Chondrocyte (in vitro differentiated cells): ENCODE data around the gene KRTAP5-11. TPM values are rescaled to one million over a fixed set of nuclear protein-coding genes. Genes with fewer than 3 reads are reported as not detected.

Experiments
- total RNA-seq: library from RNA; stranded (reverse); gene quantifications from 3 replicates; pipeline ENCODE4 v1.2.1, GENCODE V29; 2021

The KRTAP5-11 gene
- total RNA-seq, 1 donor from 2014 or later, result not detected

Other genes with a start within 250 kb of the KRTAP5-11 start
- 44.4 to 58.7 TPM (median 57.5 TPM) in 3 replicates for gene DHCR7, start 134.5 kb downstream of the KRTAP5-11 start, total RNA-seq
- 38.8 to 47.5 TPM (median 41.4 TPM) in 3 replicates for gene NADSYN1, start 129.7 kb downstream of the KRTAP5-11 start, total RNA-seq
- gene KRTAP5-7, start 55.6 kb downstream of the KRTAP5-11 start, total RNA-seq, result not detected in 3 replicates
- not detected in 3 replicates for gene KRTAP5-8, start 44.9 kb downstream of the KRTAP5-11 start, total RNA-seq
- gene KRTAP5-9, start 34.5 kb downstream of the KRTAP5-11 start, total RNA-seq, result 0.20 to 0.36 TPM in 2 of 3 replicates, not detected in the other
- gene KRTAP5-10, start 17.3 kb downstream of the KRTAP5-11 start, total RNA-seq, result not detected in 3 replicates